Mesenchymal stem cell (in vitro differentiated cells and primary cell): ENCODE data around the gene MORF4L1.
"Not testable (repeated sequence)": the region's sequence is repeated elsewhere in the genome, so short reads cannot be mapped to it uniquely, and the experiment has no call there.

Experiments
- DNase-seq: peaks from one replicate; pipeline ENCODE4 v3.0.0-alpha.2; 2013
- H2AFZ ChIP-seq: one replicate; pipeline ENCODE4 v1.6.1; 2013; ENCODE audit warnings: low read depth, mild to moderate bottlenecking, control low read depth, inconsistent platforms, low read length, moderate library complexity
- H2AK5ac ChIP-seq: 2 replicates; pipeline ENCODE4 v1.6.1; 2013; ENCODE audit warnings: low read length, moderate library complexity, mild to moderate bottlenecking, inconsistent platforms; ENCODE audit not compliant: severe bottlenecking
- H2BK120ac ChIP-seq: one replicate; pipeline ENCODE4 v1.6.1; 2013; ENCODE audit warnings: low read depth, mild to moderate bottlenecking, inconsistent platforms, low read length, moderate library complexity
- H2BK12ac ChIP-seq, 2 experiments: one replicate each; pipeline ENCODE4 v1.6.1; 2013; ENCODE audit warnings: inconsistent platforms in 2 of 2, low read length in 2 of 2, mild to moderate bottlenecking in 2 of 2, moderate library complexity in 2 of 2, control low read depth in 1 of 2
- H2BK15ac ChIP-seq: one replicate; pipeline ENCODE4 v1.6.1; 2013; ENCODE audit warnings: mild to moderate bottlenecking, low read depth, inconsistent platforms; ENCODE audit not compliant: poor library complexity, severe bottlenecking
- H2BK5ac ChIP-seq: 2 replicates; pipeline ENCODE4 v1.6.1; 2013; ENCODE audit warnings: low read depth, mild to moderate bottlenecking, low read length, control low read depth, inconsistent platforms; ENCODE audit not compliant: poor library complexity, severe bottlenecking
- H3K14ac ChIP-seq, 2 experiments: one replicate each; pipeline ENCODE4 v1.6.1; 2013; ENCODE audit warnings: inconsistent platforms in 2 of 2, low read length in 2 of 2, control low read depth in 1 of 2, mild to moderate bottlenecking in 1 of 2, moderate library complexity in 1 of 2
- H3K18ac ChIP-seq, 2 experiments: one replicate each; pipeline ENCODE4 v1.6.1; 2013; ENCODE audit warnings: inconsistent platforms in 2 of 2, low read length in 2 of 2, control low read depth in 1 of 2, low read depth in 1 of 2, mild to moderate bottlenecking in 1 of 2
- H3K23ac ChIP-seq, 2 experiments: one replicate each; pipeline ENCODE4 v1.6.1; 2013; ENCODE audit warnings: inconsistent platforms in 2 of 2, low read length in 2 of 2, mild to moderate bottlenecking in 2 of 2, moderate library complexity in 2 of 2, control low read depth in 1 of 2
- H3K27ac ChIP-seq: 2 replicates; pipeline ENCODE4 v1.5.1; 2013; ENCODE audit warnings: mild to moderate bottlenecking, moderate library complexity, low read length, control low read depth, inconsistent platforms; ENCODE audit not compliant: poor library complexity, severe bottlenecking
- H3K27me3 ChIP-seq, 2 experiments: 2 replicates each; pipeline versions ENCODE4 v1.6.1 to v1.7.0; 2013; ENCODE audit warnings: low read length in 2 of 2, mild to moderate bottlenecking in 2 of 2, moderate library complexity in 2 of 2, control low read depth in 1 of 2, inconsistent platforms in 1 of 2; ENCODE audit not compliant: control insufficient read depth in 1 of 2, insufficient read depth in 1 of 2
- H3K36me3 ChIP-seq, 2 experiments: 2 replicates each; pipeline versions ENCODE4 v1.6.1 to v1.7.0; 2013; ENCODE audit warnings: low read length in 2 of 2, control low read depth in 1 of 2, inconsistent platforms in 1 of 2, low read depth in 1 of 2, mild to moderate bottlenecking in 1 of 2; ENCODE audit not compliant: insufficient read depth in 2 of 2, control insufficient read depth in 1 of 2
- H3K4ac ChIP-seq, 2 experiments: one replicate each; pipeline ENCODE4 v1.6.1; 2013; ENCODE audit warnings: inconsistent platforms in 2 of 2, low read length in 2 of 2, mild to moderate bottlenecking in 2 of 2, moderate library complexity in 2 of 2, control low read depth in 1 of 2, low read depth in 1 of 2
- H3K4me1 ChIP-seq: 2 replicates; pipeline ENCODE4 v1.6.1; 2013; ENCODE audit warnings: low read depth, low read length, control low read depth; ENCODE audit not compliant: control insufficient read depth, insufficient read depth
- H3K4me2 ChIP-seq: 2 replicates; pipeline ENCODE4 v1.6.1; 2013; ENCODE audit warnings: low read length, mild to moderate bottlenecking, inconsistent platforms; ENCODE audit not compliant: poor library complexity, severe bottlenecking
- H3K4me3 ChIP-seq, 2 experiments: 2 replicates each; pipeline versions ENCODE4 v1.5.1 to v1.7.0; 2013; ENCODE audit warnings: low read length in 2 of 2, mild to moderate bottlenecking in 2 of 2, control low read depth in 1 of 2, low read depth in 1 of 2; ENCODE audit not compliant: insufficient read depth in 1 of 2
- H3K79me1 ChIP-seq: replicated peaks from 2 replicates; pipeline ENCODE4 v1.6.1; 2013; ENCODE audit warnings: mild to moderate bottlenecking, control low read depth, low read length, inconsistent platforms; ENCODE audit not compliant: poor library complexity, severe bottlenecking
- H3K9ac ChIP-seq: 2 replicates; pipeline ENCODE4 v1.7.0; 2013; ENCODE audit warnings: mild to moderate bottlenecking, low read length, moderate library complexity
- H3K9me3 ChIP-seq: 2 replicates; pipeline ENCODE4 v1.7.0; 2013; ENCODE audit warnings: mild to moderate bottlenecking, low read length; ENCODE audit not compliant: control insufficient read depth
- H4K8ac ChIP-seq: one replicate; pipeline ENCODE4 v1.6.1; 2013; ENCODE audit warnings: inconsistent platforms, mild to moderate bottlenecking, low read length, moderate library complexity
- H4K91ac ChIP-seq: one replicate; pipeline ENCODE4 v1.6.1; 2013; ENCODE audit warnings: mild to moderate bottlenecking, low read length, inconsistent platforms
- WGBS: methylation state at CpG from one replicate; pipeline ENCODE4 v1.1.7; 2013; ENCODE audit warnings: mixed read lengths; 5-methylcytosine and 5-hydroxymethylcytosine counted together

MORF4L1 gene

DNA sequence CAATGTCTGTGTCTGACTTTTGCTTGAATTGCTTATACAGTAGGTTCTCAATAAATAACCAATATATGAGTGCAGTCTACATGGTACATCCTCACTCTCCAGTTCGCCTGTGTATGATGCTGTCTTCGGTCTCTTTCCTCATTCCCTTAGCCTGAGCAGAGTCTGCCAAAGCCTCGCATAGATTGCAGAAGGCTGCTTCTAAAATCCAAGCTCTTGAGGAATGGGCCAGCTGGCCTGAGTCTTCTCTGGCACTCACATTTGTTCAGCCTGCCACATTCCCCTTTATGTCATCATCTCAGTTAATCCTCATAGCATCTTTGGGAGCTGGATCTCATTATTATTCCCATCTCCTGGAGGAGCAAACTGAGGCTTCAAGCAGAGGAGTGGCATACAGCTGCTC lies 34.2 kb upstream of the MORF4L1 start:
- peaks cover 0 to 3% of the 10 kb centered on the region in 2 experiments for H3K27me3 ChIP-seq
- H3K23ac ChIP-seq = peak overlapping the region in 1 of 2 experiments; percentile 52
- H3K79me1 ChIP-seq = no peaks in the 10 kb centered on the region
- no peak overlapping the region for H3K14ac ChIP-seq
- no peak for DNase-seq
- no peaks in the 10 kb centered on the region for H3K9me3 ChIP-seq
- no peak overlapping the region for H3K27ac ChIP-seq
- no peak overlapping the region for H3K18ac ChIP-seq
- no peak overlapping the region for H2AFZ ChIP-seq
- no peak overlapping the region for H2AK5ac ChIP-seq
- H3K4me1 ChIP-seq = no peaks in the 10 kb centered on the region
- H4K91ac ChIP-seq = no peak overlapping the region
- no peak overlapping the region for H3K4me3 ChIP-seq
- H3K9ac ChIP-seq = no peak overlapping the region
- H4K8ac ChIP-seq = no peak overlapping the region
- WGBS = 91% methylated on average over 3 of the region's 3 CpGs
- no peaks in the 10 kb centered on the region for H3K36me3 ChIP-seq
- H2BK5ac ChIP-seq = no peak overlapping the region
- H3K4ac ChIP-seq = no peak overlapping the region
- H2BK15ac ChIP-seq = no peak overlapping the region
- no peak overlapping the region for H2BK12ac ChIP-seq
- no peak overlapping the region for H2BK120ac ChIP-seq
- no peak overlapping the region for H3K4me2 ChIP-seq

DNA sequence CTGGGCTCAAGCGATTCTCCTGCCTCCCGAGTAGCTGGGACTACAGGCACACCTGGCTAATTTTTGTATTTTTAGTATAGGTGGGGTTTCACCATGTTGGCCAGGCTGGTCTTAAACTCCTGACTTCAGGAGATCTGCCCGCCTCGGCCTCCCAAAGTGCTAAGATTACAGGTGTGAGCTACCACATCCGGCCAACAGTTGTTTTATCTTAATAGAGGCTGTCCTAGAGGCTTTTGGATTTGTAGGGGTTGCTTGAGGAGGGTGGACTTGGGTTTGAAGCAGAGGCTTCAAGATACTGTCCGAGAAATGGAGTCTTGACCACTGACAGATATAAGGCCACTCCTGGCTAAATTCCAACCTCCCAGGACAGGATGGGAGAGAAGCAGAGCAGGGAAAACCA lies 33.5 kb upstream of the MORF4L1 start:
- H2BK15ac ChIP-seq = not testable (repeated sequence)

DNA sequence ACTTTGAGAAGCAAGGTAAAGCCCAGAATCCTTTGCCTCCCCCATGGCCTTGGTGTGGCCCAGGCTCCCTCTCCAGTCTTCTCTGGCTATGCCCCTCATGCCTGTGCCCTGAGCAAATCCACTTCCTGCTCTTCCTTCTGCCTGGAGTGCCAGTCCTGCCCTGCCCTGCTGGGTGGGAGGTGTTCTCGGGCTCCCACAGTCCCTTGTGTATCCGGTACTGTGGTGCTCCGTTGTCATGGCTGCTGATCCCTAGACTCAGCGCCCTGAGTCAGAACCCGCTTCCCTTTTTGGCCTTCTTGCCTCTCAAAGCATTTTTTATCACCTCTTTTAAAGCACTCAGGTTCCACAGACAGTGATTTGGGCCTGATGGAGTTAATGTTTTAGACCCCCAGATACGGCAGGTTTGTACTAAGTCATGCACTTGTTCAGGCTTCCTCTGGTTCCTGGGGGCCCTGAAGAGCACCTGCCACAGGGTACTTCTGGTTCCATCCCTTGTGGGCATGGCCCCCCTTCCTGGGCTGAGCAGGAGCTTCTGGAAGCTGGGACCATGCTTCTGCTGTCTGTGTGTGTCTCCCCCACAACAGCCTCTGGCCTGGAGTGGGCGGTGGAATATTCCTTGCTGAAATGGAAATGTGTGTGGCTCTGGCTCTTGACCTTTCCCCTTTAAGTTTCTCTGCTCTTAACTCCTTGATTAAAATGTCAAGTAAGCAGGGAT lies 31.9 kb upstream of the MORF4L1 start:
- H3K14ac ChIP-seq = no peak overlapping the region
- no peak overlapping the region for H3K4me2 ChIP-seq
- H3K27ac ChIP-seq = no peak overlapping the region
- H3K9ac ChIP-seq = no peak overlapping the region
- no peak overlapping the region for H3K4ac ChIP-seq
- no peak overlapping the region for H4K8ac ChIP-seq
- H3K79me1 ChIP-seq = no peaks in the 10 kb centered on the region
- H2BK120ac ChIP-seq = no peak overlapping the region
- H2AK5ac ChIP-seq = no peak overlapping the region
- H2BK15ac ChIP-seq = no peak overlapping the region
- H4K91ac ChIP-seq = no peak overlapping the region
- no peaks in the 10 kb centered on the region for H3K36me3 ChIP-seq
- no peak overlapping the region for H3K18ac ChIP-seq
- no peaks in the 10 kb centered on the region for H3K9me3 ChIP-seq
- 68% methylated on average over 6 of the region's 7 CpGs for WGBS
- no peaks in the 10 kb centered on the region for H3K4me1 ChIP-seq
- no peak overlapping the region for H2BK5ac ChIP-seq
- no peak overlapping the region for H3K4me3 ChIP-seq
- H3K27me3 ChIP-seq = peaks cover 0 to 6% of the 10 kb centered on the region in 2 experiments
- no peak overlapping the region for H3K23ac ChIP-seq
- H2BK12ac ChIP-seq = no peak overlapping the region
- no peak overlapping the region for H2AFZ ChIP-seq
- peak; percentile 22 for DNase-seq

More for the DNA sequence above, 33.5 kb upstream of the MORF4L1 start:
- not testable (repeated sequence) for H2AK5ac ChIP-seq, H3K9ac ChIP-seq, H3K79me1 ChIP-seq, H3K14ac ChIP-seq, H3K23ac ChIP-seq, H3K27me3 ChIP-seq, H3K18ac ChIP-seq, H3K4me2 ChIP-seq, H2BK5ac ChIP-seq, H2BK12ac ChIP-seq, H3K4me1 ChIP-seq, H3K9me3 ChIP-seq, H3K4ac ChIP-seq, DNase-seq, H3K36me3 ChIP-seq, H3K27ac ChIP-seq, H3K4me3 ChIP-seq, H2AFZ ChIP-seq, H4K91ac ChIP-seq, H2BK120ac ChIP-seq, H4K8ac ChIP-seq
- WGBS = 93% methylated on average over 6 of the region's 6 CpGs

DNA sequence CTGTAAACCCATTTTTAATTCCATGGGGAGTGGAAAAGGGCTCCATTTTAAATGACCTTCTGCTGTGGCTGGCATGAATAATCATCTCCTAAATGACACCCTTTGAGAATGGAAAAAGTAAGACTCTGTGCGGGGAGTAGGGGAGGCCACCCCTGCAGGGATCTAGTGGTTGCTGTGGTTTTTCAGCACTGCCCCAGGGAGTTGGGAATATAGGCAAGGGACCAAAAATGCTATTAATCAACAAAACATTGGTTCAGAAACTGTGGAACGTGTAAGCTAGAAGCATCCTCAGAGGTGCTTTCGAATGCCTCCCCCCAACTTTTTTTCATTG lies 31.3 kb upstream of the MORF4L1 start:
- H3K9me3 ChIP-seq = no peaks in the 10 kb centered on the region
- 65% methylated on average over 3 of the region's 3 CpGs for WGBS
- no peak overlapping the region for H3K23ac ChIP-seq
- no peak overlapping the region for H3K9ac ChIP-seq
- no peak overlapping the region for H2BK120ac ChIP-seq
- H2BK15ac ChIP-seq = no peak overlapping the region
- H3K79me1 ChIP-seq = no peaks in the 10 kb centered on the region
- H3K36me3 ChIP-seq = no peaks in the 10 kb centered on the region
- H4K8ac ChIP-seq = no peak overlapping the region
- H3K27ac ChIP-seq = no peak overlapping the region
- no peak overlapping the region for H2BK5ac ChIP-seq
- no peak overlapping the region for H3K4me2 ChIP-seq
- no peak overlapping the region for H3K18ac ChIP-seq
- H3K27me3 ChIP-seq = peaks cover 0 to 6% of the 10 kb centered on the region in 2 experiments
- H3K4ac ChIP-seq = no peak overlapping the region
- no peak overlapping the region for H3K4me3 ChIP-seq
- no peaks in the 10 kb centered on the region for H3K4me1 ChIP-seq
- H2AFZ ChIP-seq = no peak overlapping the region
- no peak for DNase-seq
- no peak overlapping the region for H2AK5ac ChIP-seq
- H3K14ac ChIP-seq = no peak overlapping the region
- H4K91ac ChIP-seq = no peak overlapping the region
- H2BK12ac ChIP-seq = no peak overlapping the region
